GM18519 (cell line): ENCODE results near the gene FUOM.
"Not testable (repeated sequence)": the region's sequence is repeated elsewhere in the genome, so short reads cannot be mapped to it uniquely, and the experiment has no call there.

Source experiments
- ATAC-seq: cut with Tn5 transposase; IDR thresholded peaks from one replicate; pipeline ENCODE4 v1.9.1; 2021; ENCODE audit warnings: mild to moderate bottlenecking, moderate library complexity; ENCODE audit not compliant: unreplicated experiment, low FRiP score

FUOM gene

GRCh38 chr10:133388973-133389818 lies 31.4 kb upstream of the FUOM start:
- peak; percentile 80 for ATAC-seq

GRCh38 chr10:133388236-133388972 lies 30.6 kb upstream of the FUOM start:
- no peak for ATAC-seq

GRCh38 chr10:133386951-133387350 lies 29.1 kb upstream of the FUOM start:
- not testable (repeated sequence) for ATAC-seq

- no peak for ATAC-seq
Observed at GRCh38 chr10:133385214-133385613, 27.4 kb upstream of the FUOM start.

GRCh38 chr10:133384071-133384470 lies 26.3 kb upstream of the FUOM start:
- no peak for ATAC-seq

- ATAC-seq = no peak
Observed at GRCh38 chr10:133383551-133383950, 25.7 kb upstream of the FUOM start.

GRCh38 chr10:133381036-133381435 lies 23.2 kb upstream of the FUOM start:
- ATAC-seq = no peak

GRCh38 chr10:133379801-133380666 lies 22.2 kb upstream of the FUOM start:
- no peak for ATAC-seq

GRCh38 chr10:133379152-133379800 lies 21.5 kb upstream of the FUOM start, which contains the start of gene PAOX:
Gene PAOX, plus strand, starts transcription at chr10:133379262. Its CDS starts 55 bp downstream, at chr10:133379317.
- ATAC-seq = peak; percentile 35

- no peak for ATAC-seq
Observed at GRCh38 chr10:133378251-133379096, 20.7 kb upstream of the FUOM start.

GRCh38 chr10:133377818-133378250 lies 20.0 kb upstream of the FUOM start:
- no peak for ATAC-seq

- no peak for ATAC-seq
Observed at GRCh38 chr10:133377025-133377817, 19.4 kb upstream of the FUOM start.

GRCh38 chr10:133376183-133376582 lies 18.4 kb upstream of the FUOM start:
- ATAC-seq = not testable (repeated sequence)

- no peak for ATAC-seq
Observed at GRCh38 chr10:133375357-133376115, 17.7 kb upstream of the FUOM start.

- peak; percentile 94 for ATAC-seq
Observed at GRCh38 chr10:133373174-133374090, 15.6 kb upstream of the FUOM start, which contains the start of gene ECHS1. Gene ECHS1, minus strand, starts transcription at chr10:133373354. Its CDS starts 21 bp downstream, at chr10:133373333.

GRCh38 chr10:133372507-133372906 lies 14.7 kb upstream of the FUOM start:
- ATAC-seq = no peak
